ENCODE measurements around the gene ZDHHC8.

Gene ZDHHC8

GRCh38 chr22:20125201-20126174 is 6.1 kb upstream of the ZDHHC8 start:
- DNase-seq: no peak
- TF ChIP-seq GATA1 (IDR thresholded peaks at IDR 0.05; ENCODE audit: low read depth, low read length) (no peak), POLR2A (IDR thresholded peaks at IDR 0.05; ENCODE audit: low read length) (no peak)

- DNase-seq: no peak
- no peak for TF ChIP-seq POLR2A (IDR thresholded peaks at IDR 0.05; ENCODE audit: low read length)
- TF ChIP-seq GATA1 (IDR thresholded peaks at IDR 0.05; ENCODE audit: low read depth, low read length): no peak
Measured at GRCh38 chr22:20126284-20127029, 5.1 kb upstream of the ZDHHC8 start.

- no peak for DNase-seq
- TF ChIP-seq GATA1 (IDR thresholded peaks at IDR 0.05; ENCODE audit: low read depth, low read length) (no peak), POLR2A (IDR thresholded peaks at IDR 0.05; ENCODE audit: low read length) (no peak)
Measured at GRCh38 chr22:20127318-20127868, 4.2 kb upstream of the ZDHHC8 start.

GRCh38 chr22:20127869-20128618 is 3.6 kb upstream of the ZDHHC8 start:
- no peak for DNase-seq
- TF ChIP-seq POLR2A (IDR thresholded peaks at IDR 0.05; ENCODE audit: low read length) (no peak), GATA1 (IDR thresholded peaks at IDR 0.05; ENCODE audit: low read depth, low read length) (no peak)

GRCh38 chr22:20128619-20128901 is 3.0 kb upstream of the ZDHHC8 start:
- no peak for DNase-seq
- TF ChIP-seq GATA1 (IDR thresholded peaks at IDR 0.05; ENCODE audit: low read depth, low read length): no peak
- no peak for TF ChIP-seq POLR2A (IDR thresholded peaks at IDR 0.05; ENCODE audit: low read length)

- TF ChIP-seq GATA1 (IDR thresholded peaks at IDR 0.05; ENCODE audit: low read depth, low read length): no peak
- TF ChIP-seq POLR2A (IDR thresholded peaks at IDR 0.05; ENCODE audit: low read length): peak; percentile 14
- peak; percentile 57 to 62 for DNase-seq
Measured at GRCh38 chr22:20128902-20129746, 2.5 kb upstream of the ZDHHC8 start.

- TF ChIP-seq GATA1 (IDR thresholded peaks at IDR 0.05; ENCODE audit: low read depth, low read length) (no peak), POLR2A (IDR thresholded peaks at IDR 0.05; ENCODE audit: low read length) (no peak)
- DNase-seq: no peak
Measured at GRCh38 chr22:20129747-20130014, 1.9 kb upstream of the ZDHHC8 start.

GRCh38 chr22:20130319-20130718 is 1.3 kb upstream of the ZDHHC8 start:
- no peak for DNase-seq

GRCh38 chr22:20130731-20131596 is 640 bp upstream of the ZDHHC8 start:
- no peak for TF ChIP-seq GATA1 (IDR thresholded peaks at IDR 0.05; ENCODE audit: low read depth, low read length)
- DNase-seq: peak; percentile 51 to 52

More at GRCh38 chr22:20130319-20130718, 1.3 kb upstream of the ZDHHC8 start:
- TF ChIP-seq GATA1 (IDR thresholded peaks at IDR 0.05; ENCODE audit: low read depth, low read length) (no peak), POLR2A (IDR thresholded peaks at IDR 0.05; ENCODE audit: low read length) (no peak)

GRCh38 chr22:20131859-20132685 is 468 bp downstream of the ZDHHC8 start:
- peak in 1 of 2 experiments; percentile 43 for DNase-seq
- TF ChIP-seq POLR2A (IDR thresholded peaks at IDR 0.05; ENCODE audit: low read length) (no peak), GATA1 (IDR thresholded peaks at IDR 0.05; ENCODE audit: low read depth, low read length) (no peak)

GRCh38 chr22:20132686-20133246 is 1.2 kb downstream of the ZDHHC8 start:
- TF ChIP-seq GATA1 (IDR thresholded peaks at IDR 0.05; ENCODE audit: low read depth, low read length) (no peak), POLR2A (IDR thresholded peaks at IDR 0.05; ENCODE audit: low read length) (no peak)
- DNase-seq: no peak
